H1 (cell line): ENCODE results near the gene HGFAC. TPM values are rescaled to one million over a fixed set of nuclear protein-coding genes. Genes with fewer than 3 reads are reported as not detected.

Experiments
- CTCF ChIA-PET: fragments of 300-600 bp; sonication (Branson Sonifier 250); formaldehyde crosslinking; loops from one replicate; lab custom pipeline; 2021; ENCODE audit not compliant: partially characterized antibody; lab: Charles Lee
- POLR2A ChIA-PET: fragments of 300-600 bp; sonication (Branson Sonifier 250); formaldehyde crosslinking; loops from one replicate; lab custom pipeline; 2021; ENCODE audit warnings: inconsistent platforms; ENCODE audit not compliant: partially characterized antibody; lab: Charles Lee
- DNase-seq, 2 experiments: peaks; one replicate each; pipeline versions ENCODE4 v3.0.0 to v3.0.0-alpha.2; 2010 to 2022; ENCODE audit warnings: low spot score in 2 of 2, low read depth in 1 of 2, mixed read lengths in 1 of 2
- FAIRE-seq: peaks from 2 replicates; lab custom pipeline; 2011; peaks lifted over from hg19 to GRCh38; lab: Jason Lieb, UNC
- H2AFZ ChIP-seq: 2 replicates; pipeline ENCODE4 v1.8.1; 2012; ENCODE audit warnings: low read length, inconsistent platforms
- H2AK5ac ChIP-seq: 2 replicates; pipeline ENCODE4 v1.6.1; 2013; ENCODE audit warnings: low read depth, low read length
- H2BK120ac ChIP-seq: replicated peaks from 2 replicates; pipeline ENCODE3; 2013; ENCODE audit warnings: low read depth, low read length, inconsistent platforms
- H2BK12ac ChIP-seq: 2 replicates; pipeline ENCODE4 v1.6.1; 2013; ENCODE audit warnings: low read depth, low read length
- H2BK15ac ChIP-seq: 2 replicates; pipeline ENCODE4 v1.6.1; 2013; ENCODE audit warnings: low read length
- H2BK20ac ChIP-seq: 2 replicates; pipeline ENCODE4 v1.6.1; 2013; ENCODE audit warnings: low read length
- H2BK5ac ChIP-seq: 2 replicates; pipeline ENCODE4 v1.6.1; 2013; ENCODE audit warnings: low read depth, low read length
- H3K14ac ChIP-seq: 2 replicates; pipeline ENCODE4 v1.6.1; 2013; ENCODE audit warnings: inconsistent platforms; ENCODE audit not compliant: insufficient read length
- H3K18ac ChIP-seq: 2 replicates; pipeline ENCODE4 v1.6.1; 2013; ENCODE audit warnings: low read length; ENCODE audit errors: extremely low read depth
- H3K23ac ChIP-seq: 2 replicates; pipeline ENCODE4 v1.6.1; 2013; ENCODE audit warnings: inconsistent platforms; ENCODE audit not compliant: insufficient read length
- H3K23me2 ChIP-seq: 2 replicates; pipeline ENCODE4 v1.6.1; 2013; ENCODE audit warnings: low read depth, low read length
- H3K27ac ChIP-seq: 2 replicates; pipeline ENCODE4 v1.6.1; 2011; ENCODE audit warnings: low read depth, low read length, inconsistent platforms
- H3K27me3 ChIP-seq, 4 experiments: replicated peaks in 1 of 4; 1 replicate in 1 of 4; 2 replicates in 3 of 4; pipeline versions ENCODE4 v1.6.1 to v1.8.1; 2011 to 2013; ENCODE audit warnings: low read length in 3 of 4, mild to moderate bottlenecking in 3 of 4, inconsistent platforms in 2 of 4, mixed read lengths in 2 of 4, moderate library complexity in 1 of 4; ENCODE audit not compliant: control insufficient read depth in 3 of 4, insufficient read depth in 3 of 4; ENCODE audit errors: extremely low read depth in 1 of 4
- H3K36me3 ChIP-seq, 4 experiments: 2 replicates each; pipeline versions ENCODE4 v1.6.1 to v1.8.1; 2011 to 2013; ENCODE audit warnings: mild to moderate bottlenecking in 4 of 4, low read length in 3 of 4, moderate library complexity in 2 of 4, control low read depth in 1 of 4, inconsistent platforms in 1 of 4; ENCODE audit not compliant: insufficient read depth in 4 of 4, control insufficient read depth in 2 of 4
- H3K4ac ChIP-seq: replicated peaks from 2 replicates; pipeline ENCODE3; 2013; ENCODE audit warnings: low read length, low read depth, mixed read lengths, inconsistent platforms; ENCODE audit not compliant: insufficient read length
- H3K4me1 ChIP-seq, 4 experiments: replicated peaks in 1 of 4; 1 replicate in 1 of 4; 2 replicates in 3 of 4; pipeline versions ENCODE4 v1.6.1 to v1.8.1; 2011 to 2013; ENCODE audit warnings: low read length in 3 of 4, inconsistent platforms in 2 of 4, mixed read lengths in 1 of 4; ENCODE audit not compliant: insufficient read depth in 4 of 4, control insufficient read depth in 3 of 4
- H3K4me2 ChIP-seq, 2 experiments: 2 replicates each; pipeline versions ENCODE4 v1.6.1 to v1.8.1; 2011 to 2013; ENCODE audit warnings: low read depth in 2 of 2, low read length in 2 of 2, control low read depth in 1 of 2, inconsistent platforms in 1 of 2, mild to moderate bottlenecking in 1 of 2; ENCODE audit not compliant: insufficient read depth in 1 of 2
- H3K4me3 ChIP-seq, 4 experiments: fragments of 200-600, 300-600 bp in 1 of 4; sonication (generic), shearing (Covaris generic), sonication (Bioruptor Twin) in 1 of 4; 2 replicates each; pipeline versions ENCODE4 v1.5.1 to v1.8.1; 2011 to 2016; ENCODE audit warnings: low read length in 4 of 4, low read depth in 3 of 4, control low read depth in 2 of 4, inconsistent platforms in 2 of 4, mild to moderate bottlenecking in 2 of 4, mixed read lengths in 1 of 4, moderate library complexity in 1 of 4; ENCODE audit not compliant: insufficient read depth in 2 of 4; ENCODE audit errors: extremely low read depth in 1 of 4
- H3K56ac ChIP-seq: replicated peaks from 2 replicates; pipeline ENCODE3; 2013; ENCODE audit warnings: low read depth, mild to moderate bottlenecking, mixed read lengths, low read length, inconsistent platforms; ENCODE audit not compliant: insufficient read length
- H3K79me1 ChIP-seq: 2 replicates; pipeline ENCODE4 v1.6.1; 2013; ENCODE audit warnings: low read depth, low read length, control low read depth
- H3K79me2 ChIP-seq, 2 experiments: 2 replicates each; pipeline versions ENCODE4 v1.6.1 to v1.8.1; 2012 to 2013; ENCODE audit warnings: low read length in 2 of 2, mild to moderate bottlenecking in 2 of 2, inconsistent platforms in 1 of 2; ENCODE audit not compliant: insufficient read depth in 2 of 2, control insufficient read depth in 1 of 2
- H3K9ac ChIP-seq, 4 experiments: replicated peaks in 1 of 4; 1 replicate in 1 of 4; 2 replicates in 3 of 4; pipeline versions ENCODE4 v1.6.1 to v1.8.1; 2011 to 2013; ENCODE audit warnings: low read depth in 3 of 4, low read length in 3 of 4, control low read depth in 2 of 4, mild to moderate bottlenecking in 2 of 4, moderate library complexity in 2 of 4, inconsistent platforms in 1 of 4; ENCODE audit errors: extremely low read depth in 1 of 4
- H3K9me3 ChIP-seq, 2 experiments: 2 replicates each; pipeline versions ENCODE4 v1.6.1 to v1.8.1; 2012 to 2013; ENCODE audit warnings: mild to moderate bottlenecking in 2 of 2, moderate library complexity in 2 of 2, control low read depth in 1 of 2, inconsistent platforms in 1 of 2, low read depth in 1 of 2, low read length in 1 of 2, mixed read lengths in 1 of 2; ENCODE audit not compliant: insufficient read depth in 2 of 2
- H4K20me1 ChIP-seq, 2 experiments: replicated peaks in 1 of 2; 2 replicates each; pipeline versions ENCODE3 to v1.8.1; 2011 to 2013; ENCODE audit warnings: inconsistent platforms in 2 of 2, low read length in 2 of 2, mild to moderate bottlenecking in 1 of 2; ENCODE audit not compliant: insufficient read depth in 2 of 2, control insufficient read depth in 1 of 2
- H4K5ac ChIP-seq: 2 replicates; pipeline ENCODE4 v1.6.1; 2013; ENCODE audit warnings: low read length, low read depth, mixed read lengths, inconsistent platforms; ENCODE audit not compliant: insufficient read length
- H4K8ac ChIP-seq: 2 replicates; pipeline ENCODE4 v1.8.0; 2013; ENCODE audit warnings: mild to moderate bottlenecking, moderate library complexity, low read length, inconsistent platforms; ENCODE audit not compliant: insufficient read depth; ENCODE audit errors: extremely low read depth
- H4K91ac ChIP-seq: replicated peaks from 2 replicates; pipeline ENCODE3; 2013; ENCODE audit warnings: low read length, mixed read lengths, inconsistent platforms; ENCODE audit not compliant: insufficient read length
- ATF3 ChIP-seq: IDR thresholded peaks from 2 replicates; pipeline ENCODE4 v1.6.1; 2011; ENCODE audit warnings: low read depth, mild to moderate bottlenecking, low read length; ENCODE audit not compliant: insufficient read depth
- CBX8 ChIP-seq: fragments of 300-800, 300-1000 bp; sonication (generic); IDR thresholded peaks from 2 replicates; pipeline ENCODE4 v1.7.1; 2016; ENCODE audit warnings: low read depth, low read length, borderline replicate concordance
- CTBP2 ChIP-seq: IDR thresholded peaks from 2 replicates; pipeline ENCODE4 v1.7.0; 2011; ENCODE audit warnings: borderline replicate concordance, mild to moderate bottlenecking, moderate library complexity, mixed read lengths, low read length; ENCODE audit not compliant: insufficient read depth, insufficient read length
- EP300 ChIP-seq, 2 experiments: IDR thresholded peaks; 1 replicate in 1 of 2; 2 replicates in 1 of 2; pipeline ENCODE4 v1.6.1; 2011 to 2012; ENCODE audit warnings: low read depth in 2 of 2, low read length in 2 of 2, mild to moderate bottlenecking in 2 of 2, borderline replicate concordance in 1 of 2, inconsistent platforms in 1 of 2, moderate library complexity in 1 of 2
- EZH2 ChIP-seq: fragments of 200-600 bp; sonication (generic); IDR thresholded peaks from 2 replicates; pipeline ENCODE4 v1.7.1; 2012; ENCODE audit warnings: low read depth, mild to moderate bottlenecking, moderate library complexity, low read length, inconsistent platforms; ENCODE audit not compliant: severe bottlenecking
- HDAC6 ChIP-seq: IDR thresholded peaks from one replicate; pipeline ENCODE4 v1.7.1; 2012; ENCODE audit warnings: low read depth, mild to moderate bottlenecking, inconsistent platforms, low read length, moderate library complexity
- NRF1 ChIP-seq: IDR thresholded peaks from 2 replicates; pipeline ENCODE4 v1.6.1; 2011; ENCODE audit warnings: mild to moderate bottlenecking, low read depth, low read length, improper control_type of control experiment
- POLR2AphosphoS5 ChIP-seq: IDR thresholded peaks from 2 replicates; pipeline ENCODE4 v1.6.1; 2011; ENCODE audit warnings: low read depth, low read length
- SIN3A ChIP-seq, 2 experiments: IDR thresholded peaks in 1 of 2; conservative IDR thresholded peaks in 1 of 2; 2 replicates each; pipeline ENCODE4 v1.6.1; 2011 to 2012; ENCODE audit warnings: low read length in 2 of 2, improper control_type of control experiment in 1 of 2, low read depth in 1 of 2, mild to moderate bottlenecking in 1 of 2
- SIX5 ChIP-seq: IDR thresholded peaks from 2 replicates; pipeline ENCODE4 v1.6.1; 2011; ENCODE audit warnings: mild to moderate bottlenecking, low read depth, low read length
- SP2 ChIP-seq: IDR thresholded peaks from 2 replicates; pipeline ENCODE4 v1.6.1; 2012; ENCODE audit warnings: mild to moderate bottlenecking, low read length, inconsistent platforms
- TCF12 ChIP-seq: IDR thresholded peaks from 2 replicates; pipeline ENCODE4 v1.6.1; 2011; ENCODE audit warnings: low read depth, mild to moderate bottlenecking, low read length
- TEAD4 ChIP-seq: IDR thresholded peaks from 2 replicates; pipeline ENCODE4 v1.6.1; 2012; ENCODE audit warnings: low read depth, low read length, inconsistent platforms, mixed read lengths
- WGBS, 2 experiments: shearing (Covaris generic) in 1 of 2; methylation state at CpG; one replicate each; pipeline versions ENCODE4 v1.1.6 to v1.1.7; 2013 to 2015; ENCODE audit warnings: low lambda C conversion rate in 2 of 2, mixed read lengths in 2 of 2, inconsistent platforms in 1 of 2, low coverage in 1 of 2, missing lambda C conversion rate in 1 of 2; ENCODE audit not compliant: insufficient replicate concordance in 2 of 2, insufficient coverage in 1 of 2, insufficient read length in 1 of 2; ENCODE audit errors: extremely low coverage in 1 of 2, missing lambda C conversion rate in 1 of 2; 5-methylcytosine and 5-hydroxymethylcytosine counted together
- polyA plus RNA-seq, 7 experiments: library from polyadenylated mRNA; depleted of rRNA in 3 of 7; stranded (reverse) in 5 of 7; unstranded in 2 of 7; fragments of >200 nt in 5 of 7; fragments of 200-250 nt in 2 of 7; gene quantifications; 1 replicate in 5 of 7; 2 replicates in 1 of 7; 4 replicates in 1 of 7; pipeline versions ENCODE4 v1.2.1 to v1.2.3, GENCODE V29; 2011 to 2013; ENCODE audit warnings: missing spikeins in 2 of 7, mixed read lengths in 2 of 7
- total RNA-seq: library from RNA; stranded (reverse); fragmentation: NEBNext Ultra II Directional; extraction: Animal tissue kit (Norgen Biotek cat#: 25700); gene quantifications from 2 replicates; pipeline ENCODE4 v1.2.1, GENCODE V29; 2021

The HGFAC gene
- total and polyA plus RNA-seq, 2 of the 8 experiments (the other 6 are each of a cell fraction or from before 2014, with no cell fraction given) = 0.14 to 0.15 TPM

GRCh38 chr4:3393171-3393570 is 48.6 kb upstream of the HGFAC start:
- Histone ChIP-seq H3K23ac (no peak overlapping the region), H3K4ac (no peak overlapping the region), H3K23me2 (no peaks in the 10 kb centered on the region), H4K20me1 (no peaks in the 10 kb centered on the region), H2BK20ac (no peak overlapping the region), H2BK12ac (no peak overlapping the region), H3K27me3 (no peaks in the 10 kb centered on the region), H3K4me3 (no peak overlapping the region), H3K4me1 (peaks cover 0 to 24% (median 12%) of the 10 kb centered on the region in 4 experiments; a peak in 6 of 7 replicates), H3K4me2 (no peak overlapping the region), H3K79me1 (peaks cover 2% of the 10 kb centered on the region; the same call in 1 of the 2 replicates), H3K27ac (no peak overlapping the region), H4K8ac (no peak overlapping the region), H2AFZ (no peak overlapping the region), H2BK120ac (no peak overlapping the region), H3K56ac (no peak overlapping the region), H2AK5ac (no peak overlapping the region), H4K5ac (no peak overlapping the region), H3K14ac (no peak overlapping the region), H2BK5ac (no peak overlapping the region), H4K91ac (no peak overlapping the region), H3K18ac (no peak overlapping the region), H3K79me2 (no peaks in the 10 kb centered on the region), H3K9ac (no peak overlapping the region), H2BK15ac (no peak overlapping the region), H3K36me3 (no peaks in the 10 kb centered on the region), H3K9me3 (peaks cover 0 to 5% of the 10 kb centered on the region in 2 experiments; a peak in 1 of 4 replicates)
- DNase-seq = peak in 1 of 2 experiments; percentile 33
- POLR2A ChIA-PET = interaction anchor here (0.6 to 3.0 kb wide), 2 partner anchors 9 to 11 kb away, joined by 3 to 10 read pairs; no protein-coding TSS in a partner anchor
- 96% methylated on average over 8 of the region's 8 CpGs; no CpG with 5 or more reads in 1 of the 2 experiments for WGBS, 2 experiments
- FAIRE-seq = no peak
- CTCF ChIA-PET = interaction anchor here (0.7 to 2.6 kb wide), 6 partner anchors 11 to 48 kb away, joined by 3 to 7 read pairs (median 4); no protein-coding TSS in a partner anchor
- TF ChIP-seq TEAD4 (no peak), HDAC6 (no peak), EZH2 (no peak), SIX5 (no peak), SIN3A (conservative IDR thresholded peaks at IDR 0.05 in 1 of 2, IDR thresholded peaks at IDR 0.05 in 1 of 2; ENCODE audit: low read depth in 1 of 2, low read length in 2 of 2) (no peak), SP2 (no peak), CTBP2 (no peak), ATF3 (no peak), NRF1 (no peak), TCF12 (no peak), CBX8 (no peak), POLR2AphosphoS5 (no peak), EP300 (IDR thresholded peaks at IDR 0.05; ENCODE audit: borderline replicate concordance in 1 of 2, low read depth in 2 of 2, low read length in 2 of 2) (no peak)
